ENCODE results near the gene C22orf31.

Gene C22orf31

DNA sequence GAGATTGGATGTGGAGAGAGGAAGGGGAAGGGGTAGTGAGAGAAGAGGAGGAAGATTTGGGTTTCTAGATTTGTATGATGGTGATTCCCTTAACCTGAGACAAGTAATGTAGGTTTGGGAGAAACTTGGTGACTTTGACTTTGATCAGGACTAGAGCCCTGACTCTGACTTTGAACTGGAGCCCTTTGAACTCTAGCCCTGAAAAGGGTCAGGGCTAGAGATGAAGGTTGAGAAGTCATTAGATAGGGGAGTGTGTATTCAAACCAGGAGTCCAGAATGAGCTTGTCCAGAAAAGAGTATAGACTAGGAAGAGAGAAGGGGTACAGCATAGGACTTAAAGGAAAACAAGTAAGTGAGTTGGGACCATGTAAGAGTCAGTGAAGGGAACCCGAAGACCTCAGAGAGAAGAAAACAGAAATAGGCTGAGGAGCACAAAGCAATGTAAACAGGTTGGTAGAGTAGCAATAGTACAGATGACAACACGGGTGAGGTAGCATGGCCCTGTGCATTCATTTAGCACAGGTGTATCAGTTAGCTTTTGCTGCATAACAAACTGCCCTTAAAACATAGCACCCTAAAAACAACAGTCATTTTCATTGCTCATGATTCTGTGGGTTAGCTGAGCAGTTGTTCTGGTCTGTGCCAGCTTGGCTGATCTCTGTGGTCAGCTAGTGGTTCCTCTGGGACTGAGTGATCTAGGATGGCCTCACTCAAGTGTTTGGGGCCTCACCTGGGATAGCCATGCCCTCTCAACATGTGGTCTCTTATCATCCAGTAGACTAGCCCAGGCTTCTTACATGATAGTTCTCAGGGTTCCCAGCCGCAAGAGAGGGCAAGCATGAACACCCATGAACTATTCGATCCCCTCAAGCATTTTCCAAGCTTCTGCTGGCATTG is 43.1 kb downstream of the C22orf31 start:
- no peak for TF ChIP-seq POLR2A (IDR thresholded peaks at IDR 0.05; ENCODE audit: low read depth, low read length)
- FAIRE-seq (no peak), DNase-seq (ENCODE audit: insufficient read length, low spot score) (no peak)

GRCh38 chr22:29016067-29016938 is 45.3 kb downstream of the C22orf31 start:
- FAIRE-seq, result no peak
- DNase-seq (ENCODE audit: insufficient read length, low spot score), result no peak
- TF ChIP-seq POLR2A (IDR thresholded peaks at IDR 0.05; ENCODE audit: low read depth, low read length), result no peak

GRCh38 chr22:29014773-29015172 is 46.9 kb downstream of the C22orf31 start:
- DNase-seq (ENCODE audit: insufficient read length, low spot score), result no peak
- no peak for TF ChIP-seq POLR2A (IDR thresholded peaks at IDR 0.05; ENCODE audit: low read depth, low read length)
- FAIRE-seq, result no peak

GRCh38 chr22:29014293-29014692 is 47.3 kb downstream of the C22orf31 start:
- DNase-seq (ENCODE audit: insufficient read length, low spot score) (no peak), FAIRE-seq (no peak)
- TF ChIP-seq POLR2A (IDR thresholded peaks at IDR 0.05; ENCODE audit: low read depth, low read length), result no peak

GRCh38 chr22:29012952-29013351 is 48.7 kb downstream of the C22orf31 start:
- no peak for FAIRE-seq
- no peak for TF ChIP-seq POLR2A (IDR thresholded peaks at IDR 0.05; ENCODE audit: low read depth, low read length)

GRCh38 chr22:29012101-29012433 is 49.6 kb downstream of the C22orf31 start:
- FAIRE-seq, result no peak
- no peak for DNase-seq (ENCODE audit: insufficient read length, low spot score)
- TF ChIP-seq POLR2A (IDR thresholded peaks at IDR 0.05; ENCODE audit: low read depth, low read length), result no peak

More at GRCh38 chr22:29012952-29013351, 48.7 kb downstream of the C22orf31 start:
- DNase-seq (ENCODE audit: insufficient read length, low spot score), result no peak

DNA sequence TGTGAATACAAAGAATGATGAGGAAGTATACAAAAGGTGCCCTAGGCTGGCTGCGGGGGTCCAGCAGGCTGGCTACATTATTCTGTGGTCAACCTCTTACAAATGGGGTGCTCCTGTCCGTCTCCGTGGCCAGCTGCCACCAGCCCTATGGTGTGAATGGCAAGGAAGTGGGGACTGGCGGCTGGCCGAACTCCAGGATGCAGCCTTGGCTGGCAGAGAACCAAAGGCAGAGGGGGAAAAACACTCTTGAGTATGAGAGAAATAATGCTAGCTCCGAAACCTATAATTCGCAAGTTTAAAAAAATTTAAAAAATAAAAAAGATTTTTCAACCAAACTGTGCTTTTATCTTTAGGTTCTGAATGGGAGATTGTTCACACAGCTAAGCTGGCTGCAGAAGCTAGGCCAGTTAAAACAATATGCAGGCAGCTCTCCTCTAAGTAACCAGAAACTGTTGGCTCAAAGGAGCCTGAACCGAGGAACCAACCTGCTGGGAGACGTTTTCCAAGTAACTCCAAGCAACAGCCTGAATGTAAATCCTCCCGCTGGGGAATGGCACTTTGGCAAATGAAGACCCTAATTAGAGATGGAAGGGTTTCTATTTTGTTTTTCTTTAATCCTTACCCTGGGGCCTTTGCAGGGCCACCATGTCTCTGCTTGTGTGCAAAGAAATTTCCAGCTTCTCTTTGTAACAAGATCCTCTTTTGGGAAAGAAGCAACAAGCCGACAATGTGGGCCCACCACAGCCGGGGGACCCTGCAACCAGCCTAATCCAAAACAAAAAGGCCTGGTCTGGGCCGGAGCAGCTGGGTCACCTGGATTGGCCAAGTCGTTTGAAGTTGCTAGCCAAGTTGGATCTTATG is 50.2 kb downstream of the C22orf31 start:
- FAIRE-seq, result no peak
- no peak for DNase-seq (ENCODE audit: insufficient read length, low spot score)
- TF ChIP-seq POLR2A (IDR thresholded peaks at IDR 0.05; ENCODE audit: low read depth, low read length), result no peak

DNA sequence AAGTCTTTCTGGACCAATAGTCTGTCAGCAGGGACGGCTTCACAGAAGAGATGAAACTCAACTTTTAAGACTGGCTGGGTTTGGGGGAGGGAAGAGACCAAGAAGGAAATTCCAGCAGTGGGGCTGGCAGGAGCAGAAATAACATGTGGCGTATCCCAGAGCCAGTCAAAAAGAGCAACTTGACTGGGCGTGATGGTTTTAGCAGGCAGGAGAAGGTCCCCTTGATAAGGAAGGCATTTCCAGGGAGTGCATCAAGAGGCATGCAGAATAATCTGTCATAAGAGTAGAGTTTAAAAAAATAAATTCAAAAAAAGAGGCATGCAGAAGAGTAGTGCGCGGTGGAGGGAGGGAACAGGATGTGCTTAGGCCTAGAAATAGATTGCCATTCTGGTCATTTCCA is 52.5 kb downstream of the C22orf31 start:
- FAIRE-seq (no peak), DNase-seq (ENCODE audit: insufficient read length, low spot score) (no peak)
- no peak for TF ChIP-seq POLR2A (IDR thresholded peaks at IDR 0.05; ENCODE audit: low read depth, low read length)

Data from H54 (cell line).